ENCODE data around the gene CEP41. TPM values are rescaled to one million over a fixed set of nuclear protein-coding genes. Genes with fewer than 3 reads are reported as not detected.

Gene CEP41
- polyA plus RNA-seq, 1 donor from 2014 or later: 47.0 TPM

GRCh38 chr7:130471974-130472373 lies 31.2 kb upstream of the CEP41 start:
- no peaks in the 10 kb centered on the region for H3K9me3 ChIP-seq (ENCODE audit: low read length)
- H3K4me3 ChIP-seq (ENCODE audit: low read length): no peak overlapping the region
- no peak for TF ChIP-seq SMC3 (conservative IDR thresholded peaks at IDR 0.05; ENCODE audit: poor library complexity)
- no peak for TF ChIP-seq EZH2 (IDR thresholded peaks at IDR 0.05; ENCODE audit: borderline replicate concordance, insufficient read depth, low read length, poor library complexity, severe bottlenecking)
- TF ChIP-seq RAD21 (conservative IDR thresholded peaks at IDR 0.05): no peak
- TF ChIP-seq EP300 (conservative IDR thresholded peaks at IDR 0.05; ENCODE audit: poor library complexity, severe bottlenecking): no peak
- TF ChIP-seq POLR2AphosphoS5 (IDR thresholded peaks at IDR 0.05): no peak
- TF ChIP-seq TAF1 (IDR thresholded peaks at IDR 0.05; ENCODE audit: low read depth): no peak

DNA sequence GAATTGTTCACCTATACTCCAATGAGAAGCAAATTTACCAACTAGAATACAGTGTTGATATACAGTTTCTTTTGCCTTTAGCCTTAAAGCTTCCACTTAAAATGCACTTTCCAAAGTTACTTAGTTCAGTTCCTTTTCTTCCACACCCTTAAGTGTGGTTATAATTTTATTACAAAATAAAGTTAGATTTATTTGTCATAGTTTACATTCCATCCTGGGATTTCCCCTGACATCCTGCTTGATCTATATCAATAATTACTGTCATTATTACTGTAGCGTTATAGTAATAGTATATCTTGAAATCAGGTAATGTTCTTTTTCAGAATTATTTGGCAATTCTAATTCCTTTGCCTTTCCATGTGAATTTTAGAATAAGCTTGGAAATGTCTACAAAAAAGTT lies 27.8 kb upstream of the CEP41 start:
- Histone ChIP-seq H3K9me3 (ENCODE audit: low read length) (no peaks in the 10 kb centered on the region), H3K27me3 (ENCODE audit: insufficient read depth, low read depth, low read length) (no peaks in the 10 kb centered on the region), H3K36me3 (ENCODE audit: insufficient read depth, low read length) (no peaks in the 10 kb centered on the region), H3K4me3 (ENCODE audit: low read length) (no peak overlapping the region), H3K4me2 (ENCODE audit: low read length) (no peak overlapping the region), H2AFZ (ENCODE audit: low read depth, low read length) (no peak overlapping the region), H4K20me1 (ENCODE audit: insufficient read depth) (no peaks in the 10 kb centered on the region), H3F3A (ENCODE audit: insufficient read depth, low read length, poor library complexity, severe bottlenecking) (peaks cover 8% of the 10 kb centered on the region), H3K27ac (ENCODE audit: low read length) (no peak overlapping the region), H3K9me2 (ENCODE audit: insufficient read depth, low read length) (no peaks in the 10 kb centered on the region), H3K79me2 (replicated peaks; ENCODE audit: insufficient read depth, low read length) (no peaks in the 10 kb centered on the region), H3K9ac (ENCODE audit: low read length) (no peak overlapping the region)
- TF ChIP-seq POLR2AphosphoS5 (IDR thresholded peaks at IDR 0.05) (no peak), EZH2 (IDR thresholded peaks at IDR 0.05; ENCODE audit: borderline replicate concordance, insufficient read depth, low read length, poor library complexity, severe bottlenecking) (no peak), TAF1 (IDR thresholded peaks at IDR 0.05; ENCODE audit: low read depth) (no peak), SMC3 (conservative IDR thresholded peaks at IDR 0.05; ENCODE audit: poor library complexity) (no peak), MXI1 (conservative IDR thresholded peaks at IDR 0.05; ENCODE audit: poor library complexity, severe bottlenecking) (no peak), EP300 (conservative IDR thresholded peaks at IDR 0.05; ENCODE audit: poor library complexity, severe bottlenecking) (no peak), RAD21 (conservative IDR thresholded peaks at IDR 0.05) (no peak), CTCF (IDR thresholded peaks at IDR 0.05; ENCODE audit: poor library complexity, severe bottlenecking) (no peak), REST (IDR thresholded peaks at IDR 0.05; ENCODE audit: borderline replicate concordance) (no peak)

More at GRCh38 chr7:130471974-130472373, 31.2 kb upstream of the CEP41 start:
- Histone ChIP-seq H3K79me2 (replicated peaks; ENCODE audit: insufficient read depth, low read length) (no peaks in the 10 kb centered on the region), H3K36me3 (ENCODE audit: insufficient read depth, low read length) (no peaks in the 10 kb centered on the region), H3K9ac (ENCODE audit: low read length) (no peak overlapping the region), H3K27ac (ENCODE audit: low read length) (peak overlapping the region; percentile 12), H2AFZ (ENCODE audit: low read depth, low read length) (no peak overlapping the region), H3K27me3 (ENCODE audit: insufficient read depth, low read depth, low read length) (no peaks in the 10 kb centered on the region), H3K4me2 (ENCODE audit: low read length) (no peak overlapping the region), H3F3A (ENCODE audit: insufficient read depth, low read length, poor library complexity, severe bottlenecking) (peaks cover 24% of the 10 kb centered on the region), H4K20me1 (ENCODE audit: insufficient read depth) (no peaks in the 10 kb centered on the region), H3K9me2 (ENCODE audit: insufficient read depth, low read length) (no peaks in the 10 kb centered on the region)

Measured in neural cell (in vitro differentiated cells).